ENCODE results near the gene TTC1.

The TTC1 gene

DNA sequence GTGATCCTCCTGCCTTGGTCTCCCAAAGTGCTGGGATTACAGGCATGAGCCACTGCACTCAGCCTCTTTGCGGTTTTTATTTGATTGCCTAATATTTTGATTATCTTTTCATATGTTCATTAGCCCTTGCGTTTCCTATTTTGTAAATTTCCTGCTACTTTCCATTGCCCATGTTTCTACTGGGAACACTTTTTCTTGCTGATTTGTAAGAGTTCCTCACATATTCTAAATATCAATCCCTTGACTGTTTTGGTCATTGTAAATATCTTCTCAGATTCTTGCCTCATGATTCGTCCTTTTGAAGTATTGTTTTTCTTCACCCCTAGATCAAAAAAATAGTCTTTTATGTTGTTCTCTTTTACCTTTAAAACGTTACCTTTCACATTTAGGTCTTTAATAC, 37.9 kb upstream of the TTC1 start:
- TF ChIP-seq, protein P1, sequence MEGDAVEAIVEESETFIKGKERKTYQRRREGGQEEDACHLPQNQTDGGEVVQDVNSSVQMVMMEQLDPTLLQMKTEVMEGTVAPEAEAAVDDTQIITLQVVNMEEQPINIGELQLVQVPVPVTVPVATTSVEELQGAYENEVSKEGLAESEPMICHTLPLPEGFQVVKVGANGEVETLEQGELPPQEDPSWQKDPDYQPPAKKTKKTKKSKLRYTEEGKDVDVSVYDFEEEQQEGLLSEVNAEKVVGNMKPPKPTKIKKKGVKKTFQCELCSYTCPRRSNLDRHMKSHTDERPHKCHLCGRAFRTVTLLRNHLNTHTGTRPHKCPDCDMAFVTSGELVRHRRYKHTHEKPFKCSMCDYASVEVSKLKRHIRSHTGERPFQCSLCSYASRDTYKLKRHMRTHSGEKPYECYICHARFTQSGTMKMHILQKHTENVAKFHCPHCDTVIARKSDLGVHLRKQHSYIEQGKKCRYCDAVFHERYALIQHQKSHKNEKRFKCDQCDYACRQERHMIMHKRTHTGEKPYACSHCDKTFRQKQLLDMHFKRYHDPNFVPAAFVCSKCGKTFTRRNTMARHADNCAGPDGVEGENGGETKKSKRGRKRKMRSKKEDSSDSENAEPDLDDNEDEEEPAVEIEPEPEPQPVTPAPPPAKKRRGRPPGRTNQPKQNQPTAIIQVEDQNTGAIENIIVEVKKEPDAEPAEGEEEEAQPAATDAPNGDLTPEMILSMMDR (IDR thresholded peaks at IDR 0.05), result no peak

DNA sequence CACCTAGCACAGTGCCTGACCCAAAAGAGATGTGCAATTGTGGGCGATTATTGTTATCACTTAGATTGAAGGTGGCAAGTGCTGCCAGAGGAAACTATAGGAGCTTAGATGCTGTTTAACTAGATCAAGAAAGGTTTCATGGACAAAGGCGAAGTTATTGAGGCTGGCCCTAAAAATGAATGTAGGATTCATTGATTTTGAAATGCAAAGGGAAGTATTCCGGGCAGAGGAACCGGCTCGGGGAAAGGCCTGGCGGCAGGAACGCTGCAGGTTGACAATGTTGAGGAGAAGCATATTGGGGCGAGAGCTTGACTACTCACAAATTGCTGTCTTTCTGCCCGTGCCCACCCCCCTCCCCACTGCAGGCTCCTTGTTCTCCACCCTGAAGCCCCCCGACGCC, 37.4 kb upstream of the TTC1 start:
- TF ChIP-seq, protein P1 (IDR thresholded peaks at IDR 0.05), result no peak

GRCh38 chr5:159971931-159972461, 36.9 kb upstream of the TTC1 start:
- TF ChIP-seq, protein P1 (IDR thresholded peaks at IDR 0.05), result no peak

GRCh38 chr5:159972538-159973362, 36.2 kb upstream of the TTC1 start:
- TF ChIP-seq, protein P1 (IDR thresholded peaks at IDR 0.05), result no peak

- TF ChIP-seq, protein P1 (IDR thresholded peaks at IDR 0.05), result no peak
Observed at GRCh38 chr5:159975462-159976019, 33.4 kb upstream of the TTC1 start.

GRCh38 chr5:159976921-159977320, 32.0 kb upstream of the TTC1 start:
- TF ChIP-seq, protein P1 (IDR thresholded peaks at IDR 0.05), result no peak

DNA sequence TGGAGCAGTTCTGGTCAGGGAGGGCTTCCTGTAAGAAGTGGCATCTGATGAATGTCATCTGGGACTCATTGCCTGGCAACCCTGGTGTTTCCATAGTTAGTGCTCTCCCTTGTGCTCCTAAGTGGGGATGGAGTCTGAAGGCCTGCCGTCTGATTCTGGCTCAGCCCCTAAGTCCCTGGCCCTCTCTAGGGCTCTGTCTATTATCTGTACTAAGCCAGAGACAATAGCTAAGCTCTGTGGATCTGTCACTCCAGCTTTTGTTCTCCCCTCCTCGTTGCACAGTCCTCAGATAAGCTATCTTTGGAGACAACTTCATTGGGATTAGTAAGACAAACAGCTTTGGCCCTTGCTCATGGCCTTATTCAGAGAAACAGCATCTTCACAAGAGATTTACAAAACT, 30.6 kb upstream of the TTC1 start:
- TF ChIP-seq, protein P1 (IDR thresholded peaks at IDR 0.05), result no peak

Measured in LNCAP (cell line).